Keratinocyte (primary cell): ENCODE measurements around the gene SYT12. TPM values are rescaled to one million over a fixed set of nuclear protein-coding genes. Genes with fewer than 3 reads are reported as not detected.

Experiments used
- DNase-seq: peaks from one replicate; pipeline ENCODE4 v3.0.0-alpha.2; 2011; ENCODE audit warnings: low read depth, missing footprints, low spot score
- FAIRE-seq: peaks from 2 replicates; lab custom pipeline; 2011; peaks lifted over from hg19 to GRCh38; lab: Jason Lieb, UNC
- H2AFZ ChIP-seq: 2 replicates; pipeline ENCODE4 v1.6.0; 2012; ENCODE audit warnings: low read length, control low read depth, inconsistent platforms; ENCODE audit not compliant: control insufficient read depth
- H3K27ac ChIP-seq: 2 replicates; pipeline ENCODE4 v1.5.1; 2011; ENCODE audit warnings: low read length; ENCODE audit not compliant: control insufficient read depth, insufficient read depth
- H3K27me3 ChIP-seq: 3 replicates; pipeline ENCODE4 v1.6.0; 2011; ENCODE audit warnings: low read length; ENCODE audit not compliant: control insufficient read depth, insufficient read depth; ENCODE audit errors: extremely low read depth
- H3K36me3 ChIP-seq, 2 experiments: 2 replicates in 1 of 2; 3 replicates in 1 of 2; pipeline ENCODE4 v1.5.1; 2011; ENCODE audit warnings: low read length in 2 of 2, mild to moderate bottlenecking in 1 of 2; ENCODE audit not compliant: control insufficient read depth in 2 of 2, insufficient read depth in 2 of 2; ENCODE audit errors: extremely low read depth in 1 of 2
- H3K4me1 ChIP-seq: 3 replicates; pipeline ENCODE4 v1.5.1; 2011; ENCODE audit warnings: low read length; ENCODE audit not compliant: control insufficient read depth, insufficient read depth; ENCODE audit errors: extremely low read depth
- H3K4me2 ChIP-seq: 3 replicates; pipeline ENCODE4 v1.6.0; 2011; ENCODE audit warnings: low read depth, low read length; ENCODE audit not compliant: control insufficient read depth, insufficient read depth; ENCODE audit errors: extremely low read depth
- H3K4me3 ChIP-seq, 3 experiments: fragments of 200-600 bp in 1 of 3; sonication (generic) in 1 of 3; 2 replicates in 2 of 3; 3 replicates in 1 of 3; pipeline ENCODE4 v1.5.1; 2011 to 2016; ENCODE audit warnings: low read length in 3 of 3, mild to moderate bottlenecking in 3 of 3, control low read depth in 2 of 3, inconsistent platforms in 1 of 3, low read depth in 1 of 3, mixed read lengths in 1 of 3, mixed run types in 1 of 3, moderate library complexity in 1 of 3; ENCODE audit not compliant: control insufficient read depth in 2 of 3, insufficient read depth in 2 of 3; ENCODE audit errors: extremely low read depth in 1 of 3
- H3K79me2 ChIP-seq: 2 replicates; pipeline ENCODE4 v1.6.0; 2012; ENCODE audit warnings: low read length; ENCODE audit not compliant: control insufficient read depth, insufficient read depth
- H3K9ac ChIP-seq: 3 replicates; pipeline ENCODE4 v1.6.0; 2011; ENCODE audit warnings: low read length; ENCODE audit not compliant: control insufficient read depth, insufficient read depth; ENCODE audit errors: extremely low read depth
- H3K9me1 ChIP-seq: 3 replicates; pipeline ENCODE4 v1.6.0; 2011; ENCODE audit warnings: low read length; ENCODE audit not compliant: control insufficient read depth, insufficient read depth; ENCODE audit errors: extremely low read depth
- H3K9me3 ChIP-seq: 2 replicates; pipeline ENCODE4 v1.5.1; 2012; ENCODE audit warnings: low read depth, low read length; ENCODE audit not compliant: control insufficient read depth
- H4K20me1 ChIP-seq: 3 replicates; pipeline ENCODE4 v1.6.0; 2011; ENCODE audit warnings: low read length; ENCODE audit not compliant: control insufficient read depth, insufficient read depth; ENCODE audit errors: extremely low read depth
- EZH2 ChIP-seq: IDR thresholded peaks from one replicate; pipeline ENCODE4 v1.6.1; 2012; ENCODE audit warnings: inconsistent platforms, mild to moderate bottlenecking, low read length, moderate library complexity
- dilution Hi-C: fragments of 300-500 bp; cut with MboI; formaldehyde crosslinking; loops from one replicate; pipeline ENCODE4 v1.7.0; 2020; ENCODE audit warnings: low sequenced_read_pairs; ENCODE audit not compliant: extremely low pct_ligation_motif_present
- polyA plus RNA-seq, 5 experiments: library from polyadenylated mRNA; depleted of rRNA in 3 of 5; stranded (reverse) in 3 of 5; stranded (forward) in 1 of 5; unstranded in 1 of 5; fragments of >200 nt; gene quantifications; 1 replicate in 1 of 5; 2 replicates in 3 of 5; 3 replicates in 1 of 5; pipeline versions ENCODE4 v1.2.1 to v1.2.3, GENCODE V29; 2011 to 2012; ENCODE audit warnings: missing spikeins in 2 of 5, low read depth in 1 of 5, low replicate concordance in 1 of 5
- TF ChIP-seq, protein P1 (sequence below), 3 experiments: IDR thresholded peaks in 1 of 3; conservative IDR thresholded peaks in 1 of 3; optimal IDR thresholded peaks in 1 of 3; 2 replicates in 2 of 3; 3 replicates in 1 of 3; pipeline versions ENCODE3 to v1.5.1; 2011; ENCODE audit warnings: low read length in 3 of 3, mild to moderate bottlenecking in 3 of 3, moderate library complexity in 2 of 3, control low read depth in 1 of 3, inconsistent platforms in 1 of 3; ENCODE audit not compliant: insufficient read depth in 2 of 3; ENCODE audit errors: extremely low read depth in 1 of 3

SYT12 gene
- polyA plus RNA-seq, 1 donor (not counting 4 experiments of a cell fraction or from before 2014, with no cell fraction given): 0.05 TPM

- H3K4me3 ChIP-seq: no peak overlapping the region
- no peaks in the 10 kb centered on the region for H3K36me3 ChIP-seq
- H2AFZ ChIP-seq: no peak overlapping the region
- no peaks in the 10 kb centered on the region for H3K9me3 ChIP-seq
- no peaks in the 10 kb centered on the region for H4K20me1 ChIP-seq
- H3K27ac ChIP-seq: no peak overlapping the region
- no peaks in the 10 kb centered on the region for H3K9me1 ChIP-seq
- H3K4me1 ChIP-seq: peaks cover 16% of the 10 kb centered on the region
- dilution Hi-C loops: no loop called here
- no peak overlapping the region for H3K9ac ChIP-seq
- no peak overlapping the region for H3K4me2 ChIP-seq
- DNase-seq: no peak
- TF ChIP-seq EZH2: no peak
- TF ChIP-seq, protein P1, sequence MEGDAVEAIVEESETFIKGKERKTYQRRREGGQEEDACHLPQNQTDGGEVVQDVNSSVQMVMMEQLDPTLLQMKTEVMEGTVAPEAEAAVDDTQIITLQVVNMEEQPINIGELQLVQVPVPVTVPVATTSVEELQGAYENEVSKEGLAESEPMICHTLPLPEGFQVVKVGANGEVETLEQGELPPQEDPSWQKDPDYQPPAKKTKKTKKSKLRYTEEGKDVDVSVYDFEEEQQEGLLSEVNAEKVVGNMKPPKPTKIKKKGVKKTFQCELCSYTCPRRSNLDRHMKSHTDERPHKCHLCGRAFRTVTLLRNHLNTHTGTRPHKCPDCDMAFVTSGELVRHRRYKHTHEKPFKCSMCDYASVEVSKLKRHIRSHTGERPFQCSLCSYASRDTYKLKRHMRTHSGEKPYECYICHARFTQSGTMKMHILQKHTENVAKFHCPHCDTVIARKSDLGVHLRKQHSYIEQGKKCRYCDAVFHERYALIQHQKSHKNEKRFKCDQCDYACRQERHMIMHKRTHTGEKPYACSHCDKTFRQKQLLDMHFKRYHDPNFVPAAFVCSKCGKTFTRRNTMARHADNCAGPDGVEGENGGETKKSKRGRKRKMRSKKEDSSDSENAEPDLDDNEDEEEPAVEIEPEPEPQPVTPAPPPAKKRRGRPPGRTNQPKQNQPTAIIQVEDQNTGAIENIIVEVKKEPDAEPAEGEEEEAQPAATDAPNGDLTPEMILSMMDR (optimal IDR thresholded peaks at IDR 0.05 in 1 of 3, IDR thresholded peaks at IDR 0.05 in 1 of 3, conservative IDR thresholded peaks at IDR 0.05 in 1 of 3; ENCODE audit: extremely low read depth in 1 of 3, insufficient read depth in 2 of 3, low read length in 3 of 3): no peak
- H3K27me3 ChIP-seq: no peaks in the 10 kb centered on the region
- H3K79me2 ChIP-seq: no peaks in the 10 kb centered on the region
- FAIRE-seq: no peak
These were observed 36.8 kb upstream of the SYT12 start for GRCh38 chr11:66986178-66986545.

GRCh38 chr11:66987158-66987620, 35.7 kb upstream of the SYT12 start:
- no peaks in the 10 kb centered on the region for H3K9me1 ChIP-seq
- no peaks in the 10 kb centered on the region for H3K27me3 ChIP-seq
- no peak overlapping the region for H3K9ac ChIP-seq
- H3K4me1 ChIP-seq: peaks cover 12% of the 10 kb centered on the region
- no peaks in the 10 kb centered on the region for H4K20me1 ChIP-seq
- no peaks in the 10 kb centered on the region for H3K9me3 ChIP-seq
- H2AFZ ChIP-seq: no peak overlapping the region
- DNase-seq (no peak), FAIRE-seq (no peak)
- no peaks in the 10 kb centered on the region for H3K79me2 ChIP-seq
- H3K4me2 ChIP-seq: no peak overlapping the region
- no peaks in the 10 kb centered on the region for H3K36me3 ChIP-seq
- H3K27ac ChIP-seq: no peak overlapping the region
- TF ChIP-seq, protein P1 (optimal IDR thresholded peaks at IDR 0.05 in 1 of 3, IDR thresholded peaks at IDR 0.05 in 1 of 3, conservative IDR thresholded peaks at IDR 0.05 in 1 of 3; ENCODE audit: extremely low read depth in 1 of 3, insufficient read depth in 2 of 3, low read length in 3 of 3): no peak
- TF ChIP-seq EZH2: no peak
- no peak overlapping the region for H3K4me3 ChIP-seq
- dilution Hi-C loops: no loop called here
